Activated T-cell treated with anti-CD3 and anti-CD28 coated beads, Interleukin-2, amount 50 U/mL, for 4 hours (primary cell): ENCODE measurements around the gene AMOTL2. TPM values are rescaled to one million over a fixed set of nuclear protein-coding genes. Genes with fewer than 3 reads are reported as not detected.

Source experiments
- ATAC-seq, 2 donors: fragments of 200-7000 bp; cut with Tn5 transposase; one replicate each; pipeline ENCODE4 v1.10.0; 2021
- DNase-seq: peaks from one replicate; pipeline ENCODE4 v3.0.0-alpha.2; 2020
- H3K27me3 Mint-ChIP-seq: one replicate; pipeline ENCODE4 v1.8.0; 2021; ENCODE audit warnings: low read depth, mixed read lengths
- H3K36me3 Mint-ChIP-seq: one replicate; pipeline ENCODE4 v1.8.0; 2022; ENCODE audit warnings: mixed read lengths; ENCODE audit not compliant: insufficient read depth
- H3K4me1 Mint-ChIP-seq: one replicate; pipeline ENCODE4 v1.8.0; 2021; ENCODE audit warnings: low read depth, mixed read lengths
- H3K4me3 Mint-ChIP-seq: one replicate; pipeline ENCODE4 v1.8.0; 2021; ENCODE audit warnings: mild to moderate bottlenecking, moderate library complexity, mixed read lengths
- H3K9me3 Mint-ChIP-seq: one replicate; pipeline ENCODE4 v1.8.0; 2021; ENCODE audit warnings: mixed read lengths
- total RNA-seq, 3 donors: library from RNA; stranded (reverse); gene quantifications; one replicate each; pipeline ENCODE4 v1.2.1, GENCODE V29; 2021

AMOTL2 gene
- total RNA-seq, 3 donors from 2014 or later, result 0.16 to 0.87 (median 0.20) TPM

DNA sequence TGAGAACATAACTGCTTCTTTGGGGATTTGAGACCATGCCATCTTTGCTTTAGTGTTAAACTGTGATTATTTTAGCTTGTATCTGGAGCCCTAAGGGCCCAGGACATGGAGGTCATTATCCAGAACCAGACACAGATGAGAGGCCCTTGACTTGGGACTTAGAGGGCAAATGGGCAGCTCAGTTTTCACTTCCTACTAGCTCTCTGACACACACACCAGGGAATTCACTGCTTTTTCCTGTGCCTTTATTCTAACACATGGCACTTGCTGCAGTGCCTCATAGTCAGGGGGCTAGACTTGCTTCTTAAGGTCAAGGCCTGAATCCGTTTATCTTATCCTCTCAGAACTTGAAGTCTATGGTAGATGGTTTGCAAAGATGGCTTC is 33.3 kb downstream of the AMOTL2 start:
- H3K36me3 Mint-ChIP-seq, result no peaks in the 10 kb centered on the region
- H3K4me3 Mint-ChIP-seq, result no peak overlapping the region
- no peaks in the 10 kb centered on the region for H3K27me3 Mint-ChIP-seq
- no peaks in the 10 kb centered on the region for H3K4me1 Mint-ChIP-seq
- no peak for DNase-seq
- H3K9me3 Mint-ChIP-seq, result no peaks in the 10 kb centered on the region
- no peak for ATAC-seq

DNA sequence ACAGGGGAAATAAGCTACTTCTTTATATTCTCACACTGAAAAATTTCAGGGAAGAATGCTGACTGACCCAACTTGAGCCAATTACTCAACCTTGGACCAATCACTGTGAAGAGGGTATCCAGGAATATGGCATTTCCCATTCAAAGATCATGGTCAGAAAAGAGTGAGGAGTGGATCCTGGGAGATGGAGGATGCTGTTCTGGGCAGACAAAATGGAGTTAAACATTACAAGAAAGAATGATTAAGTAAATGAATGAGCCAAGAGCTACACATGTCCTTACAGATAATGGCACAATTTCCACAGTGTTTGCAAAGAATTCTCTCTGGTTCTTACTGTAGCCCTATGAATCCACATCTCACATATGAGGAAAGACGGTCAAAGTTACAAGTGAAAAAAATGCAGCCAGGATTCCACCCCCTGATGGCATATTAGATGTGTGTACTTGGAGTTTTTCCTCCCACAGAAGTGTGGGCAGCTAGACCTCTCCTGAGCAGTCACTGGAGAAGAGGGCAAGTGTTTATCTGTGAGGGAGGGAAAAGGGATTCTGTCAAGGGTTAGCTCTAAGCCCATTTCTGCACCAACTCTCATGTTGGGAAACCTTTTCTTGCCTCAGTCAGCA is 33.8 kb downstream of the AMOTL2 start:
- Mint-ChIP-seq H3K9me3 (no peaks in the 10 kb centered on the region), H3K27me3 (no peaks in the 10 kb centered on the region), H3K36me3 (no peaks in the 10 kb centered on the region), H3K4me1 (no peaks in the 10 kb centered on the region), H3K4me3 (no peak overlapping the region)
- DNase-seq, result no peak
- ATAC-seq, result no peak

DNA sequence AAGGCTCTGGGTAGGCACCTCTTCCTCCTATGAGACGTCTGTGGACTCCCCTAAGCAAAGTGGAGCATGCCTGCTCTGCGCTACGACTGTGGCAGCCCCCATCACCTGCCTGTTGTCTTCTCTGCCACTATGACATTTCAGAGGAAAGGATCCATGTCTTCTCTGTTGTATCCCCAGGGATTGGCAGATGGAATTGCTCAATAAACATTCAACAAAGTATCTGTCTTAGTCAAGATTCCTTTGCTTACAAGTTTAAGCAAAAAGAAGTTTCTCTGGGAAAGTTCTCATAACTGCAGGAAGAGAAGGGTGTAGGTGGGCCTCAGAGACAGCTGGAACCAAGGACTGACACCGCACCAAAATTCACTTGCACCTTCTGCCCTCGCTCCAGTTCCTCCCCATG is 34.3 kb downstream of the AMOTL2 start:
- Mint-ChIP-seq H3K27me3 (no peaks in the 10 kb centered on the region), H3K4me3 (no peak overlapping the region), H3K4me1 (no peaks in the 10 kb centered on the region), H3K9me3 (no peaks in the 10 kb centered on the region), H3K36me3 (no peaks in the 10 kb centered on the region)
- no peak for ATAC-seq
- no peak for DNase-seq

DNA sequence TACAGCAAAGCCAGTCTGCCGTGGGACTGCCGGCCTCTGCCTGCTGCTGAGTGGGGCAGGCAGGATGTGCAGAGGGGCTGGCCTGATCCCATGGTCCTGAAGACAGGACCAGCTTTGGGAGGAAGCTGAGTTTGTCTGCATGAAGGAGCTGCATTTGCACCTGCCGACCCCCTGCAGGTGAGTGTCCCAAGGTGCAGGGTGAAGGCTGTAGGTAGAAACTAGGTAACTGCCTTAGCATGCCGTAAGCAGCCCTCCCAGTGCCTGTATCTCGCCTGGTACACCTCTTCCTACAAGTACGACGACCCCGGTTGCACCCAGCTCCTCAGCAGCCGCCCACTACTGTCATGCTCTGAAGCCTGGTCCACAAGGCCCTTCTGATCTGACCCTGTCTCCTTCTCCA is 34.9 kb downstream of the AMOTL2 start:
- Mint-ChIP-seq H3K9me3 (no peaks in the 10 kb centered on the region), H3K4me1 (no peaks in the 10 kb centered on the region), H3K4me3 (no peak overlapping the region), H3K27me3 (no peaks in the 10 kb centered on the region), H3K36me3 (no peaks in the 10 kb centered on the region)
- ATAC-seq (no peak), DNase-seq (no peak)

DNA sequence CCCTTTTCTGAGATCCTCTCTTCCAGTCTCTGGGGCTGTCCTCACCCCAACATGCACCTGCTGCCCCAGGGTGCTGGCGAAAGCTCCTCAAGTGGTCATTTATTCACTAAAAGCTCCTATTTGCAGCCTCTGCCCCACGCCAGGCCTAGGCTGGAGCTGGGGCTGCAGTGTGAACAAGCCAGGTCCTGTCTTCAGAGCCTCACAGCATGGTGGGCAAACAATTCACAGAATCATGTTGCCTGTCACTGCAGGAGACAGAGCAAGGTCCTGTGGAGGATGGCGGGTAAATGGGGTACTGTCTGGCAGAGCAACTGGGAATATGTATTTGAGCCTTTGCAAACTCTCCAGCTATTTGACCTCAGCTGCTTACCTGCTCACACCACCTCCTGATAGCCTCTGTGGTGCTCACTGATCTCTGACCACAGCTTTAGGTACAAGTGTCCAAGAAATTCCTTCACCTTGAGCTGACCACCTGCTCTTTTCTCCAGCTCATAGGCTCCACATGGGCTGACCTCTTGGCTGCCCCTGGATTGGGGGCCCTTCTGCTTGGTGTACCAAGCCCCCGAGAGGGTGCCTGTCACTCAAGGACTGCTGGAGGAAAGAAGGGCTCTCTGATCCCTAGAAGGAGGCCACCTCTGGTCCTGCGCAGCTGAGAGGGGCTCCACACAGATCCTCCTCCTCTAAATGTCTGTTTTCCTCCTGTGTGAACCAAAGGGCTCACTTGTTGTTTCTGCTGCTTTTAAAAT is 35.6 kb downstream of the AMOTL2 start:
- DNase-seq (no peak), ATAC-seq (no peak)
- no peaks in the 10 kb centered on the region for H3K9me3 Mint-ChIP-seq
- H3K4me3 Mint-ChIP-seq, result no peak overlapping the region
- H3K36me3 Mint-ChIP-seq, result no peaks in the 10 kb centered on the region
- H3K27me3 Mint-ChIP-seq, result no peaks in the 10 kb centered on the region
- no peaks in the 10 kb centered on the region for H3K4me1 Mint-ChIP-seq

DNA sequence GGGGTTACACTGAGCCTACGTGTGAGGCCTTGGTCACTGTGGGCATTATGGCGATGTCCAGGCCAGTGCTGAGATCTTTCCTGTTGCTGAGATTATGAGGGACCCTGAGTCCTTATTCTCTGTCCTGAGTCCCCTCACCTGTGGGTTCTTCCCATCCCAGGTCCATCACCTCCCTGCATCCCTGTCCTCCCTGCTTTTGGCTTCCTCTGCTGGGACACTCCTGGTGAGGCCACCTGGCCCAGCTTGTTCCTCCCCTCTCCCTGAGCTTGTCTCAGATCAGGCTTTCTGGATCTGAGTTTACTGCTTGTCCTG is 36.1 kb downstream of the AMOTL2 start:
- ATAC-seq, result no peak

DNA sequence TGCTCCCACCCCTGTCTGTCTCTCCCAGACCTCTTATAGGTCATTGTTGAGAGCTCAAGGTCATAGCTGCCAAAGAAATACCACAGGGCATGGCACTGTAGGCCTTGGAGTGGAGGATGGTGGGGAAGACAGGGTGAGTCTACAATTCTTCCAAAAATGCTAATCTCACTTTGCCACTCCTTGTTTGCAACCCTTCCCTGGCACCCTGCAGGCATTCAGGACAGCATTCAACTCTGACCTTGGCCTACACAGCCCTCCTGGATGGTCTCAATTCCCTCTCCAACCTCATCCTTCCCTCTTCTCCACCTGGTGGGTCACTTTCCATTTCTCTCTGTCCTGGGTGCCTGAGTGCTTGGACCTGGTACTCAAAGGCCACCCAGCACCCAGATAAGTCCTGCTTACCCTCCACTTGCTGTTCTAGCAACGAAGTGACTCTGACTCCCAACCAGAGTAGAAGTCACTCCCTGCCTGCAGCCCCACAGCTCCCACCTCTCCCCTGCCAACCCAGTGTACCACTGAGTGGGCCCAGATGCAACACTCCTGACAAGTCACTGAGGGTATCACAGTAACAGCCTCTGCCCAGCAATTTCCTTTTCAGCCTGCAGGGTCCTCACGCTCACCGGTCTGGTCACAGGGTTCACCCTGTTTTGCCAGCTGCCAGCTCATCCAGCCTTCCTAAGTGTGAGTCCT is 36.6 kb downstream of the AMOTL2 start:
- no peak for DNase-seq
- Mint-ChIP-seq H3K4me3 (no peak overlapping the region), H3K27me3 (no peaks in the 10 kb centered on the region), H3K36me3 (no peaks in the 10 kb centered on the region), H3K4me1 (no peaks in the 10 kb centered on the region), H3K9me3 (no peaks in the 10 kb centered on the region)
- no peak for ATAC-seq

More for the DNA sequence above, 36.1 kb downstream of the AMOTL2 start:
- H3K36me3 Mint-ChIP-seq, result no peaks in the 10 kb centered on the region
- no peaks in the 10 kb centered on the region for H3K9me3 Mint-ChIP-seq
- no peaks in the 10 kb centered on the region for H3K27me3 Mint-ChIP-seq
- no peaks in the 10 kb centered on the region for H3K4me1 Mint-ChIP-seq
- H3K4me3 Mint-ChIP-seq, result no peak overlapping the region
- no peak for DNase-seq

DNA sequence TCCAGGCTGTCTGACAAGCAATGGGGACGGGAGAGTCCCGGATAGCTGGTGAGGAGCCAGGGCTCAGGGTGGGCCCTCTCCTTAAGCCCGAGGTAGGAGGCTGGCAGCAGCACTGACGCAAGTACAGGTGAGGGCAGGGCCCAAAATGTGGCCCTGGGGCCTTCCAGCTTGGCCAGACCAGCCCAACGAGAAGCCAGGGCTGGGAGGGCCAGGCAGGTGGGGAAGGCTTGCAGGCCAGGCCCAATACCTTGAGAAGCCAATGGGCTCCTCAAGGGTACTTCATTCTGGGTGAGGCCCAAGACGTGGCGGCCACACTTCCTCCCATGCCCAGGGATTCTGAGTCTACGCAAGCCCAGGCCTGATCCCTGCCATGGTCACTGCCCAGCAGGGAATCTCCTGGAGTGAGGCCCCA is 37.2 kb downstream of the AMOTL2 start:
- Mint-ChIP-seq H3K36me3 (no peaks in the 10 kb centered on the region), H3K4me1 (no peaks in the 10 kb centered on the region), H3K9me3 (no peaks in the 10 kb centered on the region), H3K27me3 (no peaks in the 10 kb centered on the region), H3K4me3 (no peak overlapping the region)
- ATAC-seq (no peak), DNase-seq (no peak)

DNA sequence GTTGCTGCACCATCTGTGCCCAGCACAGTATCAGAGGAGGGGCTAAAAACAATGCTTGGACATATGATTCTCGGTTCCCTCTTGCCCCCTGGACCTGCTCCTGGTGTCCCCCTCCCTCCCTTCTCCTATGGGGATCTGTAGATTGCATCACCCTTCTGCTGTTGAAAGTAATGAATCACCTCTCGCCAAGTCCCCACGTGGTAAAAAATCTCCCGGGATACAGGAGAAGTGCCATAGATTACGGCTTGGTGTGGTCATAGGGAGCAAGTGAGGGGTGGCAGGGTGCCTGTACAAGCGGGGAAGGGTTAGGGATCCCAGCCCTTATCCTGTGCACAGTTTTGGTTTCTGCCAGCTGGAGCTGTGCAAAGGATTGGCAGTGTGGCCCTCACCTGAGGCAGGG is 37.7 kb downstream of the AMOTL2 start:
- Mint-ChIP-seq H3K9me3 (no peaks in the 10 kb centered on the region), H3K36me3 (no peaks in the 10 kb centered on the region), H3K27me3 (no peaks in the 10 kb centered on the region), H3K4me1 (no peaks in the 10 kb centered on the region), H3K4me3 (no peak overlapping the region)
- no peak for ATAC-seq
- DNase-seq, result no peak

DNA sequence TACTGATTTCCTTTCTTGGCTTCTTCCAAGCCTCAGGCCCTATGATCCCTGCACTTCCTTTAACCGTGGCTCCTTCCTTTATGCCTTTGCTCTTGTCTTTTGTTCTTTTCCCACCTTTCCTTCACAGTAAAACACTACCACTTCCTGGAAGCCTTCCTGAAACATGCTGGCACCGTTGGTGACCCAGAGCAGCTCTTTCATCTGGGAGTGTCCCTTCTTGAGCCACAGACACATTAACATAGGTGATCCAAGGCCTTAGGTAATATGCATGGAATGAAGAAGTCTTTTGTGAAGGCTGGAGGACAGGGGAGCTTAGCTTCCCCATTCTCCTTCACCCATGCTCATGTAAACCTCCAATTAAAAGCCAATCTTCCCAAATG is 39.4 kb downstream of the AMOTL2 start:
- no peaks in the 10 kb centered on the region for H3K27me3 Mint-ChIP-seq
- no peak overlapping the region for H3K4me3 Mint-ChIP-seq
- ATAC-seq (no peak), DNase-seq (no peak)
- no peaks in the 10 kb centered on the region for H3K9me3 Mint-ChIP-seq
- no peaks in the 10 kb centered on the region for H3K36me3 Mint-ChIP-seq
- no peaks in the 10 kb centered on the region for H3K4me1 Mint-ChIP-seq

DNA sequence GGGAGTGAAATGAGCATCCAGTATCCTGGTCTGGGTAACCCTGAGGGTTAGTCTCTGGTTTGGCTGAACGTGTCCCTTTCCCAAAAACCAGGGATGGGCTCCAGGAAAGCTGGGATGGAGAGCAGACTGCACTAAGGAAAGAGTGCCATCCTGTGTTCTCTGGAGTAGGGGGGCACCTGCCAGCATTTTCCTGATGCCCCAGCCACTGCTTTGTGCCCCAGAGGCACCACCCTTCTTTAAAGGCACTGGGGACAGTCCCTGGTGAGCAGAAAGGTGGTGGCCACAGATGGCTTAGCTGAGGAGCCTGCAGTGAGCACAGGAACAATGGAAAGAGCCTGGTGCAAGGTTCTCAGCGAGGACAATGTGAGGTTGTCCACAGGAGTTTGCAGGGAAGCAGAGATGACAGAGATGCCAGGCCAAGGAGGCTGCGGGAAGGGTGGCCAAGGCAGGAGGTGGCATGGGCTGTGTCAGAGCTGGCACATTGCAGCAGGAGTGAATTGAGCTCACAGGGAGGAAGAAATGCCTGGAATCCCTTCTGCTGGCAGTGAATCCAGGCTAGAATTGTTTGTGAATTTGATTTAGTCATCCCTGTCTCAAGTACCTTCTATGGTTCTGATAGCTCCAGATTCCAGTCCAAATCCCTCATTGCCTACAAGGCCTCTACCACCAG is 39.9 kb downstream of the AMOTL2 start:
- no peak for ATAC-seq
- H3K36me3 Mint-ChIP-seq, result no peaks in the 10 kb centered on the region
- H3K9me3 Mint-ChIP-seq, result no peaks in the 10 kb centered on the region

DNA sequence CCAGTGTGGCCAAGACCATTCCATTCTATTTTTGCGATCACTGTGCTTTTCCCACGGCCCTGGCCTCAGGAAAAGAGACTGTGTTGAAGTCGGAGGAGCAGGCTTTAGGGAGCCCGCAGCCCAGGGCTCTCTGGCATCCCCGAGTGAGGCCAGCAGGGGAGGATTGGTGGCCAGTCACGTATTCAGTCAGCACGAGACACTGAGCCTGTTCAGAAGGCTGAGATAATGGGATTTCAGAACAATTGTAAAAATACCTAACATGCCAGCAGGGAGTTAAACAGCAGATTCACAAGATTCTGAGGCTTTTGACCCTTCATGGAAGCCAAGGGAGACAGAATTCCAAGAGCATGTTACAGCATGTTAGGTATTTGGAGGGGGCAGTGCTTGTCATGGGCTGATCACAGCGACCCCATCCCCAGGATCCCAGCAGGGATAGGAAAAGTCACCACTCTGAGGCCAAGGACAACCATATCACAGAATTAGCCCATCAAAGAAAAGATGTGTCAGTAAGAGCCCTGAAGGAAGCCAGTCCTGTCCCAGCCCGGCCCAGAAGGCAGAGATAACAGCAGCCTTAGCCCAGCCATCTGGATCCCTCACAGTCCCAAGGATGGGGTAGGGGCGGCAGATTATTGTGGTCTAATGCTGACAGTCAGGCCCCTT is 40.6 kb downstream of the AMOTL2 start:
- no peak for DNase-seq
- Mint-ChIP-seq H3K36me3 (no peaks in the 10 kb centered on the region), H3K4me1 (no peaks in the 10 kb centered on the region), H3K27me3 (peaks cover 2% of the 10 kb centered on the region), H3K4me3 (no peak overlapping the region), H3K9me3 (no peaks in the 10 kb centered on the region)
- ATAC-seq, result no peak

More for the DNA sequence above, 39.9 kb downstream of the AMOTL2 start:
- Mint-ChIP-seq H3K27me3 (peaks cover 2% of the 10 kb centered on the region), H3K4me3 (no peak overlapping the region), H3K4me1 (no peaks in the 10 kb centered on the region)
- no peak for DNase-seq

DNA sequence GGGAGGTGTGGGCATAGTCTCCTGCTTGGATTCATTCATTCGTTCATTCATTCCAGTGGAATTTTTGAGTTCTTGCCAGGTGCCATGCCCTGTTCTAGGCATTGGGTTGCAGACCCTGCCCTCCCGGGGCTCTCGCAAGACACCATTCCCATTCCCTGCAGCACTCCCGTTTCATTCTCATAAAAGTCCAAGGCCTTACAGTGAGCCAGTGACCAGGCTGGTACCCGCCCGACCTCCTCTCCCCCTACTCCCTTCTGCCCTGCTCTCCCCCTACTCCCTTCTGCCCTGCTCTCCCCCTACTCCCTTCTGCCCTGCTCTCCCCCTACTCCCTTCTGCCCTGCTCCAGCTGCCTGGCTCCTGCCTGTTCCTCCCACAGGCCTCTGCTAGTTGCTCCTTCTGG is 41.9 kb downstream of the AMOTL2 start:
- DNase-seq, result no peak
- H3K36me3 Mint-ChIP-seq, result no peaks in the 10 kb centered on the region

DNA sequence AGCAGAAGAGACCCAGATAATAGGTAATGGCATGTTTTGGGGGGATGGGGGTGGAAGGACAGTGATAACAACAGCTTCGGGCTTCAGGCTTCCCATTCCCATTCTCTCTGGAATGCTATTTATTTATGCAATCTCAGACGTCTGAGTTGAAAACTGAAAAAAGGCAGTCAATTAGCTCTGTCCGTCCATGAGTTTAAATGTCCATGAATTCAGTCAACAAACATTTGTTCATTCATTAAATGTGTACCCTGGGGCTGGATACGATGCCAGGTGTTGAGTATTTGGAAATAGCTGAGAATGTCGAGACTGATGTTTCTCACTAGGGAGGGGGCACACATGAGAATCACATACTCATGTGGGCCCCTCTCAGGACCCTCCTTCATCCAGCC is 42.4 kb downstream of the AMOTL2 start:
- H3K27me3 Mint-ChIP-seq, result peaks cover 2% of the 10 kb centered on the region
- no peak overlapping the region for H3K4me3 Mint-ChIP-seq
- H3K9me3 Mint-ChIP-seq, result no peaks in the 10 kb centered on the region
- H3K36me3 Mint-ChIP-seq, result no peaks in the 10 kb centered on the region
- ATAC-seq, result no peak
- no peak for DNase-seq
- no peaks in the 10 kb centered on the region for H3K4me1 Mint-ChIP-seq

More for the DNA sequence above, 41.9 kb downstream of the AMOTL2 start:
- Mint-ChIP-seq H3K4me1 (no peaks in the 10 kb centered on the region), H3K4me3 (no peak overlapping the region), H3K9me3 (no peaks in the 10 kb centered on the region), H3K27me3 (peaks cover 2% of the 10 kb centered on the region)
- ATAC-seq, result no peak
